HG03135 (cell line): Measurements from ENCODE around the gene C14orf93.
"Not testable (repeated sequence)": the region's sequence is repeated elsewhere in the genome, so short reads cannot be mapped to it uniquely, and the experiment has no call there.

ENCODE experiments used
- ATAC-seq: cut with Tn5 transposase; IDR thresholded peaks from one replicate; pipeline ENCODE4 v1.9.1; 2021; ENCODE audit warnings: mild to moderate bottlenecking, moderate library complexity; ENCODE audit not compliant: unreplicated experiment

C14orf93 gene

GRCh38 chr14:22976620-22977433 lies 33.1 kb downstream of the C14orf93 start:
- ATAC-seq, result no peak

DNA sequence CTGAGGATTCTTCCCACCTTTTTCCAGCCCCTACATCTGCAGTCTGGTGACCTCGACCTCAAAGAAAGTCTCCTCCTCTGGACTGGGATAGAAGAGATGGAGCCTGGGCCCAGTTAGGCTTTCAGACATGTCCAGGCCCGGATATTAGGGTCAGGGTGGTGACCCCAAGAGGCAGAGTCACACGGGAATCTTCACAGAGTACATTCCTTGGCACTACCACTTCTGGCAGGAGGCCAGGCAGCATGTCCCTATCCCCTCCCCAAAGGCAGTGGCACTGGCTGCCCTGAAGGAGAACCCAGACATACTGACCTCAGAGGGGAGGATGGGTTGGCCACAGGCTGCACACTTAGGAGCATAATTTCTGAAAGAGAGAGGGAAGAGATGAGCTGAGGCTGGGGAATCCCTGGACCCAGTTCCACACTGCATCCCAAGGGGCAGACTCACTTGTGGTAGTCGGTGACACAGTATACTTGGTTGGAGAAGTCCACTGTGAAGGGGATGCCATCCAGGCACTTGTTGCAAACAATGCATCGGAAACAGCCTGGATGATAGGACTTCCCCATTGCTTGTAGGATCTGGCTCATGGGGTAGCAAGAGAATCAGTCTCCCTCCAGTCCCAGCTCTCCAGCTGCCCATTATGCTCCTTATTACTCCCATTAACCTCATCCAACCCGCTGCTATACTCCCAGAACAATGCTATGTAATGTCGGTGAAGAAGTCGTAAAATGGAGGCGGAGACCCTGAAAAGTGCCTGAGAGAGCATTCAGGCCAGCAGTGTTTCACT lies 35.2 kb downstream of the C14orf93 start:
- ATAC-seq, result no peak

DNA sequence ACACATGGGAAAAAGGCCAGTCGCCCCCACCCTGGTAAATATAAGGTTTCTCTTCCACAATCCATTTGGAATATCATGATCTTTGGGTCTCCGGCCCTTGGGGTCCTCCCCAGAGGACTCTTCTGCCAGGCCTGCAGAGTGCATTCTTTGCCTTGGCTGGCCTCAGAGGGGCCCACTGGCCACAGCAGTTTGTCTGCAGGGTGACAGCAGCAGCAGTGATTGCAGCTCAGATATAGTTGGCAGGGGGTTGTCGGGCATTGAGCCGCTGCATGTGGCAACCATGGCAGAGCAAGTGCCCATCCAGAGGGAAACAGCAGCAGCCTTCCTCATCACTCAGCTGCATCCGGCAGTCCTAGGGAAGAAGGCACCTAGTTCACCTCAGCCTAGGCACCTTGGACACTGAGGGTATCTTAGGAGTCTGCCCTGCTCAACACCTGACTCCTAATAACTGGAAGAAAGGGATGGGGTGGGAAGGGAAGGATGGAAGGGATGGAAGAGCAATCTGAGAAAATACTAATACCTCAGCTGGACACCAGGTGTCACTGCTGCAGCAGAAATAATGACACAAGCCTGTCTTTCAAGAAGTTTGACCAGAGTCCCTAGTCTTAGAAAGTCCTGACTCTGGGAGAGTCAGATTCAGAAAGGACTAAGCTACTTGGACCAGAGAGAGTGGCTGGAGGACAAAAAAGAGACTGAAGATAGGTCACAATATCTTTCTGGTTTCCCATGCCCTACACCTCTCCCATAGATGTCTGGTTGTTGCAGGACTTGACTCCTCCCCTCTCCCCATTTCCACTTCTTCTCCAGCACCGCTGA lies 36.5 kb downstream of the C14orf93 start:
- no peak for ATAC-seq

DNA sequence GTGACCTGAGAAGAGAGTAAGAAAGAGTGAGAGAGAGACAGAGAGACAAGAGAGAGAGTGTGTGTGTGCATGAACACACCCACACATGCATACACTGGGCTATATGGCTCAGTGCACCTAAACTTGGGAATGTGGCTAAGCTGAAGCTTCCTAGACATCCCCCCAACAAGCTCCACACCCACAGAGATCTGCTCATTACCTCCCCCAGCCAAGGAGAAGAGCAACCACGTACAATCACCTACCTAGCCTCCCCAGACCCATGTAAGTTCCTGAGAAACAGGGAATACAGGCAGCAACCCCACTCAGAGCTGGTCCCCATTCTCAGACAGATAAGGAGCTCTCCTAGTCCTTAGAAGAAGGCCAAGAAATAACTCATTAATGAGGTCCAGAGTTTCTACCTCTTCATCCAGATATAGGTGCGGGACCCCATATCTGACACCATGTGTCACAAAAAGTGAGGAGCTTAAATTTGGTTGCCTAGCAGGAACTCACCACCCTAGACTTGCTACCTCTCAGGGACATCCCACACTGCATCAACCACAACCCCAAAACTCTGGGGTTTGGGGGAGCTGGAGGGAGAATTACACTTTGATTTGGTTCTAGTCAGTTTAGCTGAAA lies 37.5 kb downstream of the C14orf93 start:
- ATAC-seq, result no peak

DNA sequence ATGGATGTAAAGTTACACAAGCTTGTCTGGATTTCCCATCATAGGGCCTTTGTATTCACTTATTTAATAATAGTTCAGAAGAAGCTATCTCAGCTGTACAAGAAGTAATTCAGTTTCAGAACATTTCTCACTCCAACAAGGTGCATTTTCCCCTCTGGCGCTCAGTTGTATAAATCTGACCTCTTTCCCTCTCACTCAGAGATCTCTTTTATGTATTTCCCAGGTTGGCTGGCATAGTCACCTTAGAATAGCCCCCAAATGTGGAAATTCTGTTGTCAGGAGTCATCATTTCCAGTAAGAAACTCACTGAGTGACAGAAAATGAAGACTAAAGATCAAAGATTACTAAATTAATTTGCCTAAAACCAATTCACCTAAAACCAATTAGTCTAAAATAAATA lies 38.8 kb downstream of the C14orf93 start:
- ATAC-seq, result no peak

DNA sequence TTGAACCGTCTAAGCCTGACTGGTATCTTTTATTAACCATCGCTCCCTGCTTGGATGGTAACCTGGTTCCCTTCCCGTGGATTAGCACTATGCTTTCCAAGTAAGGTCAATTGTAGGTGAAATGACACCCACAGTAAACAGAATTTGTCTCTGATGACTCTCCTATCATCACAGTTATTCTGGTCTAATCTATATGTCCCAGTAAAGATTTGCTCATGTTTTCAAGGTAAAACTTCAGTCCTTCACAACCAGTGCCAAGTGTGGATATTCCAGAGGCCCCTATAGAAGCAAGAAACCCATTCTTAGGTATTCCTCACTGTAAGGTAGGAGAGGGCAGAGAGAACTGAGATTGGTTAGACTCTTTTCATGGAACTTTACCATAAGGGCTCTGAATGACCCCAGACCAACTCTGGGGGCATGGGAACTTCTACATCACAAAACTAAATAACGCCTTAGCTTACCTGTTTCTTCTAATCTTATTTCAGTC lies 43.1 kb downstream of the C14orf93 start:
- ATAC-seq, result no peak

- not testable (repeated sequence) for ATAC-seq
These were observed 43.8 kb downstream of the C14orf93 start for GRCh38 chr14:22965916-22966782.

DNA sequence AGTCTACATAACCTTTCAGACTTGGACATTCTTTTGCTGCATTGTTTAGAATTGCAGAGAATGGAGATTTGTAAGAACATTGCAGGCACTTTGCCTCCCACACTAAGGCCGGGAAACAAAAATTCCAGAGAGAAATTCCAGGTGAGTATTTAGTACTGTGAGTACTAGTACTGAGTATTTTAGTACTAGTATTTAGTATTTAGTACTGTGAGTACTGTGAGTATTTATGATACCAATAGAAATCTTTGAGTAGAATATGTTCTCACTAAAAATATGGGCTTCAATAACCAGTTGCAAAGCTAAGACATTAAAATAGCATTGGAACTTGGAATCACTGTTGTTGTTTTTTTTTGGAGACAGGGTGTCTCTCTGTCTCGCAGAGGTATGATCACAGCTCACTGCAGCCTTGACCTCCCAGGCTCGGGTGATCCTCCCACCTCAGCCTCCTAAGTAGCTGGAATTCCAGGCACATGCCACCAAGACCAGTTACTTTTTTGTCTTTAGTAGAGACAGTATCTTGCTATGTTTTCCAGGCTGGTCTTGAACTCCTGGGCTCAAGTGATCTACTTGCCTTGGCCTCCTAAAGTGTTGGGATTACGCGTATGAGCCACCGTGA lies 47.8 kb downstream of the C14orf93 start:
- no peak for ATAC-seq

GRCh38 chr14:22955702-22956569 lies 54.0 kb downstream of the C14orf93 start:
- no peak for ATAC-seq

DNA sequence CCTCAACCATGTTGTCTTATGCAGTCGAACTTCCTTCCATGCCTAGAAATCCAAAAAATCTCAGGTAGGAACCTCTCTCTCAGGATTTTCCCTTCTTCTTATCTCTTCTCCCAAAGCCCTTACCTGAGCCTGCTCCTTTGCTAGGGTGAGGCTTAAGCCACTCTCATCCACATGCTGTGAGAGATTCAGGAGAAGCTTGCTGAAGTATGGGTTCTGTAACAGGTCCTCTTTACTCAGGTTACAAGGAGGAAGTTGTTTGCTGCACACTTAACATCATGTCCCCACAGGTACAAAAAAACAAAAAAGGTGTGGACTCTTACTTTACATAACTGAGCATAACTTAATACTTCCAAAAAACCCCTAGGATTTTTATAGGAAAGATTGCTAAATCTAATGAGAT lies 57.5 kb downstream of the C14orf93 start:
- no peak for ATAC-seq

- not testable (repeated sequence) for ATAC-seq
These were observed 58.1 kb downstream of the C14orf93 start for GRCh38 chr14:22951795-22952194.

DNA sequence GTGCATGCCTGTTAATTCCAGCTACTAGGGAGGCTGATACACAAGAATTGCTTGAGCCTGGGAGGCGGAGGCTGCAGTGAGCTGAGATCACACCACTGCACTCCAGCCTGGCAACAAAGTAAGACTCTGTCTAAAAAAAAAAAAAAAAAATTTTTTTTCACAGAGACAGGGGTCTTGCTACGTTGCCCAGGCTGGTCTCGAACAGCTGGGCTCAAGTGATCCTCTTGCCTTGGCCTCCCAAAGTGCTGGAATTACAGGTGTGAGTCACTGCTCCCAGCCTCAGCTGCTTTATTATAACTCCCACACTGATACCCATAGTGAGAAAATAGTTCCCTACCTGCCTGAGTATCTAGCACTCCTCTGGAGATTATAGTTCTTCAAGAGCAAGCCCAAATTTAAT lies 64.3 kb downstream of the C14orf93 start:
- no peak for ATAC-seq

DNA sequence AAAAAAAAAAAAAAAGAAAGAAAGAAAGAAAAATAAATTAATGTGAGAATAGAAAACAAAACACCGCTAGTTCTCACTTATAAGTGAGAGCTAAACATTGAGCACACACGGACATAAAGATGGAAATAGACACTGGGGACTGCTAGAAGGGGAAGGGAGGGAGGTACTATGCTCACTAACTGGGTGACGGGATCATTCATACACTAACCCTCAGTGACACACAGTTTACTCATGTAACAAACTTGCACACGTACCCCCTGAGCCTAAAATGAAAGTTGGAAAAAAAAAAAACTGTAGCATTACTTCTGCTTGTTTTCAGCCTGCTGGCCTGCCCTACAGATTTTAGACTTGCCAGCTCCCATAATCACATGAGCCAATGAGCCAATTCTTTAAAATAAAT lies 70.3 kb downstream of the C14orf93 start:
- no peak for ATAC-seq
